HG03575 (cell line): ENCODE results near the gene POLR2L.

Experiments used
- ATAC-seq: cut with Tn5 transposase; IDR thresholded peaks from one replicate; pipeline ENCODE4 v1.9.1; 2021; ENCODE audit not compliant: unreplicated experiment, insufficient number of reproducible peaks, low FRiP score; ENCODE audit errors: extremely low read depth

The POLR2L gene

GRCh38 chr11:831961-832528 is 10.3 kb downstream of the POLR2L start:
- ATAC-seq: no peak

- ATAC-seq: no peak
These were observed 11.0 kb downstream of the POLR2L start for GRCh38 chr11:831118-831864.

GRCh38 chr11:830295-831117 is 11.8 kb downstream of the POLR2L start:
- no peak for ATAC-seq

GRCh38 chr11:829847-830294 is 12.5 kb downstream of the POLR2L start:
- no peak for ATAC-seq

GRCh38 chr11:829176-829846 is 13.0 kb downstream of the POLR2L start:
- no peak for ATAC-seq

GRCh38 chr11:828506-829175 is 13.7 kb downstream of the POLR2L start:
- no peak for ATAC-seq

GRCh38 chr11:827897-828192 is 14.5 kb downstream of the POLR2L start, which contains the start of gene CRACR2B:
Gene CRACR2B (plus strand): TSS chr11:827919. CDS start chr11:828608, 689 bp downstream.
- ATAC-seq: no peak

GRCh38 chr11:827146-827896 is 15.0 kb downstream of the POLR2L start:
- ATAC-seq: no peak

GRCh38 chr11:826836-827145 is 15.5 kb downstream of the POLR2L start:
- no peak for ATAC-seq

- no peak for ATAC-seq
These were observed 16.1 kb downstream of the POLR2L start for GRCh38 chr11:826227-826621.

- ATAC-seq: no peak
These were observed 16.7 kb downstream of the POLR2L start for GRCh38 chr11:825366-826226.

GRCh38 chr11:824942-825341 is 17.4 kb downstream of the POLR2L start:
- no peak for ATAC-seq

- ATAC-seq: no peak
These were observed 17.9 kb downstream of the POLR2L start for GRCh38 chr11:824292-824880.

GRCh38 chr11:823441-824291 is 18.7 kb downstream of the POLR2L start:
- ATAC-seq: no peak

- ATAC-seq: no peak
These were observed 20.6 kb downstream of the POLR2L start for GRCh38 chr11:821512-822371.
